ENCODE measurements around the gene LPCAT3.

DNA sequence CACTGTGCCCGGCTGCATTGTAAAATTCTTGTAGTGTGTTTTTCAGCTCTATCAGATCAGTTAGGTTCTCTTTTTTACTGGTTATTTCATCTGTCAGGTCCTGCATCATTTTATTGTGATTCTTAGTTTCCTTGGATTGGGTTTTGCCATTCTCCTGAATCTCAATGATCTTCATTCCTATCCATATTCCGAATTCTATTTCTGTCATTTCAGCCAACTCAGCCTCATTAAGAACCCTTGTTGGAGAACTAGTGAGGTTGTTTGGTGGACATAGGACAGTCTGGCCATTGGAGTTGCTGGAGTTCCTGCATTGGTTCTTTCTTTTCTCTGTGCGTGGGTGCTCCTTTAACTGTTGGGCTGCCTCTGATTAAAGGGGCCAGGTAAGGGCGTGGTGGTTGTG is 36.6 kb upstream of the LPCAT3 start:
- TF ChIP-seq, protein P1, sequence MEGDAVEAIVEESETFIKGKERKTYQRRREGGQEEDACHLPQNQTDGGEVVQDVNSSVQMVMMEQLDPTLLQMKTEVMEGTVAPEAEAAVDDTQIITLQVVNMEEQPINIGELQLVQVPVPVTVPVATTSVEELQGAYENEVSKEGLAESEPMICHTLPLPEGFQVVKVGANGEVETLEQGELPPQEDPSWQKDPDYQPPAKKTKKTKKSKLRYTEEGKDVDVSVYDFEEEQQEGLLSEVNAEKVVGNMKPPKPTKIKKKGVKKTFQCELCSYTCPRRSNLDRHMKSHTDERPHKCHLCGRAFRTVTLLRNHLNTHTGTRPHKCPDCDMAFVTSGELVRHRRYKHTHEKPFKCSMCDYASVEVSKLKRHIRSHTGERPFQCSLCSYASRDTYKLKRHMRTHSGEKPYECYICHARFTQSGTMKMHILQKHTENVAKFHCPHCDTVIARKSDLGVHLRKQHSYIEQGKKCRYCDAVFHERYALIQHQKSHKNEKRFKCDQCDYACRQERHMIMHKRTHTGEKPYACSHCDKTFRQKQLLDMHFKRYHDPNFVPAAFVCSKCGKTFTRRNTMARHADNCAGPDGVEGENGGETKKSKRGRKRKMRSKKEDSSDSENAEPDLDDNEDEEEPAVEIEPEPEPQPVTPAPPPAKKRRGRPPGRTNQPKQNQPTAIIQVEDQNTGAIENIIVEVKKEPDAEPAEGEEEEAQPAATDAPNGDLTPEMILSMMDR (IDR thresholded peaks at IDR 0.05): no peak
- TF ChIP-seq EP300 (IDR thresholded peaks at IDR 0.05) (no peak), POLR2A (IDR thresholded peaks at IDR 0.05) (no peak)

Data from stomach (tissue), 4 donors.